IMR-90 (cell line): ENCODE measurements around the gene ST7. TPM values are rescaled to one million over a fixed set of nuclear protein-coding genes. Genes with fewer than 3 reads are reported as not detected.

Source experiments
- ATAC-seq: fragments of 200-7000 bp; cut with Tn5 transposase; 2 replicates; pipeline ENCODE4 v1.9.1; 2020; ENCODE audit warnings: low read depth, mild to moderate bottlenecking, moderate library complexity
- BruUV-seq: library from RNA; stranded (reverse); fragments of 400-500 nt; replicated peaks from 2 replicates; lab custom pipeline; 2021; lab: Mats Ljungman, UMichigan
- CTCF ChIA-PET: fragments of 300-600 bp; formaldehyde crosslinking; extraction: SDS; loops from one replicate; lab custom pipeline; 2021; ENCODE audit warnings: antibody characterized with exemption; lab: Yijun Ruan, JAX
- POLR2A ChIA-PET: fragments of 300-600 bp; sonication (Branson Sonifier 250); formaldehyde crosslinking; loops from one replicate; lab custom pipeline; 2022; ENCODE audit warnings: antibody characterized with exemption; ENCODE audit not compliant: unreplicated experiment; lab: Charles Lee
- DNase-seq: peaks from one replicate; pipeline ENCODE4 v3.0.0; 2013
- H2AFZ ChIP-seq: replicated peaks from 2 replicates; pipeline ENCODE3; 2013; ENCODE audit warnings: low read length, mild to moderate bottlenecking; ENCODE audit not compliant: poor library complexity
- H2AK5ac ChIP-seq: 2 replicates; pipeline ENCODE4 v1.6.1; 2013; ENCODE audit warnings: low read depth, low read length, inconsistent platforms
- H2AK9ac ChIP-seq: replicated peaks from 2 replicates; pipeline ENCODE3; 2013; ENCODE audit warnings: mild to moderate bottlenecking, low read depth, low read length, moderate library complexity; ENCODE audit not compliant: poor library complexity
- H2BK120ac ChIP-seq: 2 replicates; pipeline ENCODE4 v1.6.1; 2013; ENCODE audit warnings: low read depth, low read length, inconsistent platforms
- H2BK15ac ChIP-seq: 3 replicates; pipeline ENCODE4 v1.6.1; 2013; ENCODE audit warnings: low read depth, low read length, inconsistent platforms
- H2BK20ac ChIP-seq: 2 replicates; pipeline ENCODE4 v1.6.1; 2013; ENCODE audit warnings: low read depth, mild to moderate bottlenecking, inconsistent platforms, low read length, moderate library complexity
- H2BK5ac ChIP-seq: 2 replicates; pipeline ENCODE4 v1.6.1; 2013; ENCODE audit warnings: mild to moderate bottlenecking, low read depth, low read length, inconsistent platforms; ENCODE audit not compliant: poor library complexity, severe bottlenecking
- H3K14ac ChIP-seq: replicated peaks from 2 replicates; pipeline ENCODE4 v1.6.1; 2013; ENCODE audit warnings: low read depth, low read length, inconsistent platforms
- H3K18ac ChIP-seq: 2 replicates; pipeline ENCODE4 v1.6.1; 2013; ENCODE audit warnings: low read depth, low read length, control low read depth
- H3K23ac ChIP-seq: 2 replicates; pipeline ENCODE4 v1.6.1; 2013; ENCODE audit warnings: low read depth, low read length, inconsistent platforms
- H3K27ac ChIP-seq: 2 replicates; pipeline ENCODE4 v1.5.1; 2013; ENCODE audit warnings: mild to moderate bottlenecking, control low read depth, low read length; ENCODE audit not compliant: insufficient read depth
- H3K27me3 ChIP-seq: 2 replicates; pipeline ENCODE4 v1.6.1; 2013; ENCODE audit warnings: low read length; ENCODE audit not compliant: control insufficient read depth, insufficient read depth
- H3K36me3 ChIP-seq: 2 replicates; pipeline ENCODE4 v1.6.1; 2013; ENCODE audit warnings: low read length, mixed read lengths; ENCODE audit not compliant: control insufficient read depth, insufficient read depth
- H3K4ac ChIP-seq: 2 replicates; pipeline ENCODE4 v1.6.1; 2013; ENCODE audit warnings: low read depth, low read length, inconsistent platforms
- H3K4me1 ChIP-seq: 2 replicates; pipeline ENCODE4 v1.6.1; 2013; ENCODE audit warnings: low read length, mixed read lengths; ENCODE audit not compliant: control insufficient read depth, insufficient read depth
- H3K4me2 ChIP-seq: 2 replicates; pipeline ENCODE4 v1.6.1; 2013; ENCODE audit warnings: low read depth, mild to moderate bottlenecking, control low read depth, low read length, moderate library complexity
- H3K4me3 ChIP-seq: 2 replicates; pipeline ENCODE4 v1.5.1; 2013; ENCODE audit warnings: low read depth, mild to moderate bottlenecking, control low read depth, low read length, moderate library complexity; ENCODE audit not compliant: insufficient read depth
- H3K56ac ChIP-seq: 2 replicates; pipeline ENCODE4 v1.6.1; 2013; ENCODE audit warnings: low read length, inconsistent platforms; ENCODE audit not compliant: insufficient read depth; ENCODE audit errors: extremely low read depth
- H3K79me1 ChIP-seq, 2 experiments: 2 replicates each; pipeline ENCODE4 v1.6.1; 2013; ENCODE audit warnings: low read length in 2 of 2, inconsistent platforms in 1 of 2, low read depth in 1 of 2
- H3K9ac ChIP-seq: 2 replicates; pipeline ENCODE4 v1.6.1; 2013; ENCODE audit warnings: low read depth, low read length, control low read depth
- H3K9me1 ChIP-seq: 2 replicates; pipeline ENCODE4 v1.6.1; 2013; ENCODE audit warnings: low read length, inconsistent platforms; ENCODE audit not compliant: insufficient read depth
- H3K9me3 ChIP-seq: 2 replicates; pipeline ENCODE4 v1.6.1; 2013; ENCODE audit warnings: low read length; ENCODE audit not compliant: control insufficient read depth, insufficient read depth
- H4K20me1 ChIP-seq: 2 replicates; pipeline ENCODE4 v1.6.1; 2013; ENCODE audit warnings: low read length, inconsistent platforms; ENCODE audit not compliant: insufficient read depth
- H4K5ac ChIP-seq: 2 replicates; pipeline ENCODE4 v1.6.1; 2013; ENCODE audit warnings: mild to moderate bottlenecking, low read depth, low read length, control low read depth
- H4K8ac ChIP-seq, 2 experiments: 2 replicates each; pipeline ENCODE4 v1.6.1; 2013; ENCODE audit warnings: low read depth in 2 of 2, low read length in 2 of 2, control low read depth in 1 of 2, inconsistent platforms in 1 of 2
- H4K91ac ChIP-seq: 2 replicates; pipeline ENCODE4 v1.6.1; 2013; ENCODE audit warnings: low read depth, low read length, inconsistent platforms; ENCODE audit not compliant: insufficient read depth
- BHLHE40 ChIP-seq: fragments of 150-350 bp; IDR thresholded peaks from 2 replicates; pipeline ENCODE4 v1.6.1; 2016; ENCODE audit warnings: mild to moderate bottlenecking, low read depth, low read length
- CEBPB ChIP-seq: IDR thresholded peaks from 2 replicates; pipeline ENCODE4 v1.6.1; 2012; ENCODE audit warnings: low read depth, low read length, improper control_type of control experiment
- CTCF ChIP-seq: conservative IDR thresholded peaks from 2 replicates; pipeline ENCODE4 v1.5.1; 2012; ENCODE audit warnings: mild to moderate bottlenecking, low read depth, low read length, improper control_type of control experiment
- MXI1 ChIP-seq: IDR thresholded peaks from 2 replicates; pipeline ENCODE4 v1.6.1; 2012; ENCODE audit warnings: low read depth, mild to moderate bottlenecking, low read length, moderate library complexity, borderline replicate concordance
- USF2 ChIP-seq: fragments of 150-350 bp; IDR thresholded peaks from 2 replicates; pipeline ENCODE4 v1.6.1; 2017; ENCODE audit warnings: mild to moderate bottlenecking, antibody characterized with exemption, low read length, low read depth
- WGBS, 2 experiments: methylation state at CpG; one replicate each; pipeline versions ENCODE4 v1.1.5 to v1.1.7; 2013; ENCODE audit warnings: missing lambda C conversion rate in 2 of 2; ENCODE audit not compliant: insufficient read length in 1 of 2; ENCODE audit errors: extremely low coverage in 2 of 2; 5-methylcytosine and 5-hydroxymethylcytosine counted together
- dilution Hi-C: fragments of 300-500 bp; cut with HindIII; formaldehyde crosslinking; loops from one replicate; pipeline ENCODE4 v1.14.3; 2018; ENCODE audit warnings: low sequenced_read_pairs; ENCODE audit not compliant: unreplicated experiment
- in situ Hi-C: fragments of 300-500 bp; cut with MboI; formaldehyde crosslinking; loops from 3 replicates; pipeline ENCODE4 v1.14.3; 2019; ENCODE audit warnings: low sequenced_read_pairs, inconsistent platforms, mixed read lengths
- intact Hi-C: fragments of 100-400 bp; cut with micrococcal nuclease; formaldehyde crosslinking; loops from 2 replicates; pipeline ENCODE4 v1.10.0; 2022
- polyA plus RNA-seq, 3 experiments: library from polyadenylated mRNA; depleted of rRNA; stranded (reverse); fragments of >200 nt; gene quantifications; 2 replicates each; pipeline ENCODE4 v1.2.3, GENCODE V29; 2012; ENCODE audit warnings: low replicate concordance in 1 of 3
- total RNA-seq: library from RNA; depleted of rRNA; stranded (reverse); fragments of >200 nt; gene quantifications from 2 replicates; pipeline ENCODE4 v1.2.3, GENCODE V29; 2012

Gene ST7
- total and polyA plus RNA-seq, 2 of the 4 experiments (the other 2 are of a cell fraction), result 18.6 to 26.0 TPM

GRCh38 chr7:116932566-116932965 lies 20.7 kb upstream of the ST7 start:
- Histone ChIP-seq H2BK20ac (no peak overlapping the region), H3K4me1 (no peaks in the 10 kb centered on the region), H2AK5ac (no peak overlapping the region), H3K9me3 (no peaks in the 10 kb centered on the region), H3K9me1 (no peaks in the 10 kb centered on the region; the same call in 1 of the 2 replicates), H3K9ac (no peak overlapping the region), H3K4me3 (no peak overlapping the region), H4K91ac (no peak overlapping the region), H4K8ac (no peak overlapping the region), H3K36me3 (no peaks in the 10 kb centered on the region), H2AFZ (no peak overlapping the region), H2BK15ac (no peak overlapping the region), H2BK5ac (no peak overlapping the region), H3K27ac (no peak overlapping the region), H3K79me1 (no peaks in the 10 kb centered on the region), H3K4ac (no peak overlapping the region), H3K4me2 (no peak overlapping the region), H3K23ac (no peak overlapping the region), H3K27me3 (peaks cover 2% of the 10 kb centered on the region), H2AK9ac (no peak overlapping the region), H4K5ac (no peak overlapping the region), H3K14ac (no peak overlapping the region), H2BK120ac (no peak overlapping the region), H3K56ac (no peak overlapping the region), H4K20me1 (no peaks in the 10 kb centered on the region), H3K18ac (no peak overlapping the region)
- no peak for ATAC-seq
- no TSS peak for BruUV-seq
- intact Hi-C loops, result loop anchor here (5.0 kb wide), 1 partner anchor 785 kb away; no protein-coding TSS in a partner anchor
- dilution Hi-C loops, result no loop called here
- ChIA-PET POLR2A (no interaction called here), CTCF (no interaction called here)
- in situ Hi-C loops, result loop anchor here (5.0 to 25.0 kb wide), 3 partner anchors 185 to 780 kb away; no protein-coding TSS in a partner anchor
- 95% methylated on average over 4 of the region's 7 CpGs; no CpG with 5 or more reads in 1 of the 2 experiments for WGBS, 2 experiments
- TF ChIP-seq MXI1, result no peak
- TF ChIP-seq CEBPB, result no peak
- no peak for TF ChIP-seq CTCF
- no peak for TF ChIP-seq BHLHE40
- TF ChIP-seq USF2, result no peak
- no peak for DNase-seq
